ENCODE results near the gene TRAFD1.
"Not testable (repeated sequence)": the region's sequence is repeated elsewhere in the genome, so short reads cannot be mapped to it uniquely, and the experiment has no call there.

The TRAFD1 gene

DNA sequence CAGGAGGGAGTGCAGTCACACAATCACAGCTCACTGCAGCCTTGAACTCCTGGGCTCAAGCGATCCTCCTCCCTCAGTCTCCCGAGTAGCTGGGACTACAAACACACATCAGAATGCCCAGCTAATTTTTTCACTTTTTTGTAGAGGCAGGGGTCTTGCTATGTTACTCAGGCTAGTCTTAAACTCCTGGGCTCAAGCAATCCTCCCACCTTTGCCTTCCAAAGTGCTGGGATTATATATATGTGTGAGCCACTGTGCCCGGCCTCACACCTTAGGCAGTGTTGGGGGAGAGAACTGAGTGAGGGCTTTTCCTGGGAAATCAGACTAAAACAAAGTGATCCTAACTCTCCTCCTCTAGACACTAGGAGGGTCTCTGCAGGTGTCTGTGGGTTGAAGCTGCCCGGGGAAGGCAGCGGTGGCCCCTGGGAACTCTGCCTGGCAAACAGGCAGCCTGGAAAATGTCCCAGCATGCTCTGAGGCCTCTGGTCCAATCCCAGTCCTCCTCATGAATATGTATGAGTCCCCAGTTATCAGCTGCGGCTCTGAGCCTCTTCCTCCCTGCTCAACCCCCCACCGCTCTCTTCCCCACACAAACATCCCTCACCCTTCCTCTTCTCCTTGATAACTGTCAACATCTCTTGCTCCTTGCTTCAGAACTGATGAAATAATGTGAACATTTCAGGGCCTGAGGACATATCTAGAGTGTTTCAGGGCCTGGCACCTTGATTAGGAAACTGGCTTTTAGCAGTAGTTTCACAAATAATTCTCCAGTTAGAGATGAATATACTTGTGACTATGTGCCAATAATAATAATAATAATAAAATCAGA is 8.9 kb upstream of the TRAFD1 start:
- no peak for DNase-seq (ENCODE audit: low read depth)

- DNase-seq (ENCODE audit: low read depth), result no peak
Measured at GRCh38 chr12:112117685-112118084, 7.7 kb upstream of the TRAFD1 start.

- DNase-seq (ENCODE audit: low read depth), result no peak
Measured at GRCh38 chr12:112121780-112122565, 3.4 kb upstream of the TRAFD1 start.

DNA sequence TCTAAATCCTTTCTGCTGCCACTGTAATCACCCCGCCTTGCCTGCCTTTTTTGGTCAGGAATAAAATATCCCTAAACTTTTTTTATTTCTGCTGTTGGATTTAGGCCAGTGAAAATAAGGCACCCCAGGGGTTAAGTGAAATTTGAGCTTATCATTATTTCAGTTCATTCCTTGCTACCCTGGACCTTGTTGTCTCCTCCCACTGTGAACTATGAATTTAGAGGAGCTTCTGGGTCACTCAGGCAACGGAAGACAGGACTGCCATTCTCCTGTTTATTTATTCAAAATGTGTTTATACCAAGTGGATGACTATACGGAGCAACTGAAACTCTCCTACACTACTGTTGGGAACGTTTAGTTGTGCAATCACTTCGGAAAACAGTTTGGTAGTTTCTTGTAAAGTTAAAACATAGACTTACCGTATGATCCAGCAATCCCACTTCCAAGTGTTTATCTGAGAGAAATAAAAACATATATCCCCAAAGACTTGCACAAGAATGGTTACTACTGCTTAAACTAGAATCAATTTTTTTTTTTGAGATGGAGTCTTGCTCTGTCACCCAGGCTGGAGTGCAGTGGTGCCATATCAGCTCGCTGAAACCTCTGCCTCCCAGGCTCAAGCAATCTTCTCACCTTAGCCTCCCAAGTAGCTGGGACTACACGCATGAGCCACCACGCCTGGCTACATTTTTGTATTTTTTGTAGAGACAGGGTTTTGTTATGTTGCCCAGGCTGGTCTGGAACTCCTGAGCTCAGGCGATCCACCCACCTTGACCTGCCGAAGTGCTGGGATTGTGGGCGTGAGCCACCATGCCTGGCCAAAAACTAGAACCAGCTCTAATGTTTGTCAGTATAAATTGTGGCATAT is 2.3 kb upstream of the TRAFD1 start:
- no peak for DNase-seq (ENCODE audit: low read depth)

DNA sequence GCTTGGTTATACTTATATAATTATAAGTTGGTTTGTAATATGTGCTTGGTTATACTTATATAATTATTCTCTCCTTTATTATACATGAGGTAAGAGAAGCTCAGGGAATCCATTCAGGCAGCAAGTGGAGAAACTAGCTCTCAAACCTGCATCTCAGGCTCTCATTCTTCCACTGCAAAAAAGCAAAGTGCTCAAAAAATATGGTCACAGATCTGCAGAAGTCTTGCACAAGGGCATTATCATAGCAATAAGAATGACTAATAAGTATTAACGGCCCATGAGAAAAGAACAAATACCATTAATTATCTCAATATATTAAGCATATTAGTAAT is 476 bp upstream of the TRAFD1 start:
- no peak for DNase-seq (ENCODE audit: low read depth)

DNA sequence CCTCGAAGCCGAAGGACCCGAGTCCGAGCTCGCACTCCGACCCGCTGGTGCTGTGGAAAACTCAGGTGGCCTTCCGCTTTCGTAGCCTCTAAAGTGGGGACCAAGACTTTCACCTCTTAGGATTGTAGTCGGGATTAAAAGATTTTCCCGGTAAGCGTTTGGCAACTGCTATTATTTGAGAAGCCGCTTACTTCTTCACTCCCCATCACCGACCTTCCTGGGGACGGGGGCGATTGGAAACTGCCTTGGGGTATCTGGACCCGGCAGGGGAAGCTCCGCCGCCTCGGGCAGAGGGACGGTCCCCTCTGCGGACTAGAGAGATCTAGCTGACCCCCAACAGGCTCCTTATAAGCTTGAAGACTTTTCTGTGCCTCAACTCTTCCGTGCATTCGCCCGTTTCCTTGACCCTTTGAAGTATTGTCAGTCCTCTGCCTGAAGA is 659 bp downstream of the TRAFD1 start:
- DNase-seq (ENCODE audit: low read depth), result no peak

- DNase-seq (ENCODE audit: low read depth), result no peak
Measured at GRCh38 chr12:112126911-112127310, 1.6 kb downstream of the TRAFD1 start.

GRCh38 chr12:112130441-112130998 is 5.2 kb downstream of the TRAFD1 start:
- DNase-seq (ENCODE audit: low read depth), result no peak

- DNase-seq (ENCODE audit: low read depth), result no peak
Measured at GRCh38 chr12:112131686-112132085, 6.3 kb downstream of the TRAFD1 start.

- no peak for DNase-seq (ENCODE audit: low read depth)
Measured at GRCh38 chr12:112133418-112133817, 8.1 kb downstream of the TRAFD1 start.

DNA sequence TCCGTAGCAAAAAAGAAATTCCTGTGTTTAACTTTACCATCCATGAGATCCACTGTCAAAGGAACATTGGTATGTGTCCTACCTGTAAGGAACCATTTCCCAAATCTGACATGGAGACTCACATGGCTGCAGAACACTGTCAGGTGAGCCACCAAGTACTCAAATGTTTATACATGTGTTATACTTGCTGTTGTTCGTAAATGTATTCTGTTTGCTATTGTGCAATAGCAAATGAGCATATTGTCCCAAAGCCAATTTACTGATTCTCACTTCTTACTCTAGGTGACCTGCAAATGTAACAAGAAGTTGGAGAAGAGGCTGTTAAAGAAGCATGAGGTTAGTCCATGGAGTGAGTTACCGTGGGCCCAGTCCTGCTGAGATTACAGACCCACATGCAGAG is 9.4 kb downstream of the TRAFD1 start:
- DNase-seq (ENCODE audit: low read depth), result no peak

GRCh38 chr12:112140728-112141127 is 15.4 kb downstream of the TRAFD1 start:
- DNase-seq (ENCODE audit: low read depth), result no peak

- DNase-seq (ENCODE audit: low read depth), result no peak
Measured at GRCh38 chr12:112146123-112146522, 20.8 kb downstream of the TRAFD1 start.

DNA sequence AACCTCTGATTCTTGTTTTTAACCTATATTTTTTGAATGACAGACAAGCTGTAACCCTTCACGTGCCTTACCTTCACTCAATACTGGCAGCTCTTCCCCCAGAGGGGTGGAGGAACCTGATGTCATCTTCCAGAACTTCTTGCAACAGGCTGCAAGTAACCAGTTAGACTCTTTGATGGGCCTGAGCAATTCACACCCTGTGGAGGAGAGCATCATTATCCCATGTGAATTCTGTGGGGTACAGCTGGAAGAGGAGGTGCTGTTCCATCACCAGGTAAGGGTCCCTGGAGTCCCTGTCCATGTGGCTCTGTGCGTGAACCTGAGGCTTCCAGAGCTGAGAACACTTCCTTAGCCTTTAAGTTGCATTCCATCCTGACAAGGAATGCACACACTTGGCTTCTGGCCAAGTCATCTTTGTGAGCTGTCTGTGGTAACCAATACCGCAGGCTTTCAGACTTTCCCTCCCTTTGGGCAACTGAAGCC is 22.7 kb downstream of the TRAFD1 start:
- DNase-seq (ENCODE audit: low read depth), result no peak

GRCh38 chr12:112149596-112149995 is 24.2 kb downstream of the TRAFD1 start:
- DNase-seq (ENCODE audit: low read depth), result no peak

DNA sequence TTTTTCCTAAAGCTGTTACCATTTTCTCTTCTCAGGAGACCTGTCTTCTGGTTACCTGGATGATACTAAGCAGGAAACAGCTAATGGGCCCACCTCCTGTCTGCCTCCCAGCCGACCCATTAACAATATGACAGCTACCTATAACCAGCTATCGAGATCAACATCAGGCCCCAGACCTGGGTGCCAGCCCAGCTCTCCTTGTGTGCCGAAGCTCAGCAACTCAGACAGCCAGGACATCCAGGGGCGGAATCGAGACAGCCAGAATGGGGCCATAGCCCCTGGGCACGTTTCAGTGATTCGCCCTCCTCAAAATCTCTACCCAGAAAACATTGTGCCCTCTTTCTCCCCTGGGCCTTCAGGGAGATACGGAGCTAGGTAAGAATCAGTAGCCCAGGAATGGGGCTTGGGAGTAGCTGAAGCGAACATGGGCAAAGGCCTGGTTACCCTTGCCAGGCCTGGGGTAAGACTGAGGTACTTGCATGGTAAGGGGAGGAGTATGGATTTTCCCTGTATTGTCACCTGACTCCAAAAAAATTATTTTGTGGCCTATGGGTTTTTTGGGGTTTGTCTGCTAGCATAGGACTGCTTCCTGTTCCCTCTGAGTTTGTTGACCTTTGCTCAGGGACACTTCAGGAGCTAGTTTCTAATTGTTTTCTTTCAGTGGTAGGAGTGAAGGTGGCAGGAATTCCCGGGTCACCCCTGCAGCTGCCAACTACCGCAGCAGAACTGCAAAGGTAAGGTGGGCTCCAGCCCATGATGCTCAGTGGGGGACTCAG is 26.6 kb downstream of the TRAFD1 start:
- DNase-seq (ENCODE audit: low read depth), result no peak

DNA sequence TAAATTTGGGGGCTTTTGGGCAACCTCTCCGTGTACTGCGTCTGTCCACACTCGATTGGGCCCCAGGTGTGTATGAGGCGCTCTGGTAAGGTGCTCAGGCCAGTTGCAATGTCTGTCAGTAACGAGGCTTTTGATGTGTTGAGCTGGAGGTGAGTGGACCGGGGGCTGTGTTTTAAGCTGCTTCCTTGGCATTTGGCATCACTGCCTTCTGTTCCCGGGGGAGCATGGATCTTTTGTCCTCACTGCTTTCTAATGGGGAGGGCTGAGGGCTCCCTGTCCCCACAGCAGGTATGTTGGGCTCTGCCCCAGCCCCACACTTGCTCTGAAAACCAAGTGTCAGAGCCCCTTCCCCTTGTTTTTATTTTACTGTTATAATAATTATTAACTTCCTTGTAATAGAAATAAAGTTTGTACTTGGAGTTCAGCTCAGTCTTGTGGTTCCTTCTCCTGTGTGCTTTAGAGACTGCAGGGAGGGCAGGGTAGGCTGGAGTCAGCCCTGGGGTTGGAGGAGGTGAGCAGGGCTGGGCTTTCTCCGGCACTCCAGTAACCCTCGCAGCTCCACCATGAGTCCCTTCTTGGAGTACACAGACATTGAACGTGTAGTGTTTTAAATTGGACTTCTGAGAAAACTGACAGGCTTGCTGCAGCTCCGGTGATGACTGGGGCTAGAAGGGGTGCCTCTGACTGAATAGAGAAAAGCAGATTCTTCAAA is 28.0 kb downstream of the TRAFD1 start:
- no peak for DNase-seq (ENCODE audit: low read depth)

- no peak for DNase-seq (ENCODE audit: low read depth)
Measured at GRCh38 chr12:112153893-112154219, 28.5 kb downstream of the TRAFD1 start.

DNA sequence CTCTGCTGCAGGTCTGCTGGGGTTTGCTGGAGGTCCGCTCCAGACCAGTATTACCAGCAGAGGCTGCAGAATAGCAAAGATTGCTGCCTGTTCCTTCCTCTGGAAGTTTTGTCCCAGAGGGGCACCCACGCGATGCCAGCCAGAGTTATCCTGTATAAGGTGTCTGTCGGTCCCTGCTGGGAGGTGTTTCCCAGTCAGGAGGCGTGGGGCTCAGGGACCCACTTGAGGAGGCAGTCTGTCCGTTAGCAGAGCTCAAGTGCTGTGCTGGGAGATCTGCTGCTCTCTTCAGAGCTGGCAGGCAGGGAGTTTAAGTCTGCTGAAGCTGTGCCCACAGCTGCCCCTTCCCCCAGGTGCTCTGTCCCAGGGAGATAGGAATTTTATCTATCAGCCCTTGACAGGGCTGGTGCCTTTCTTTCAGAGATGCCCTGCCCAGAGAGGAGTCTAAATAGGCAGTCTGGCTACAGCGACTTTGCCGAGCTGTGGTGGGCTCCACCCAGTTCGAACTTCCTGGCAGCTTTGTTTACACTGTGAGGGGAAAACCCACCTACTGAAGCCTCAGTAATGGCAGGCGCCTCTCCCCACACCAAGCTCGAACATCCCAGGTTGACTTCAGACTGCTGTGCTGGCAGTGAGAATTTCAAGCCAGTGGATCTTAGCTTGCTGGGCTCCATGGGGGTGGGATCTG is 33.2 kb downstream of the TRAFD1 start:
- not testable (repeated sequence) for DNase-seq (ENCODE audit: low read depth)

- DNase-seq (ENCODE audit: low read depth), result no peak
Measured at GRCh38 chr12:112159146-112159541, 33.8 kb downstream of the TRAFD1 start.
